Caco-2 (cell line): ENCODE data around the gene ARSA. TPM values are rescaled to one million over a fixed set of nuclear protein-coding genes. Genes with fewer than 3 reads are reported as not detected.

Experiments used
- BruUV-seq: library from RNA; stranded (reverse); fragments of 400-500 nt; replicated peaks from 2 replicates; lab custom pipeline; 2021; lab: Mats Ljungman, UMichigan
- CTCF ChIA-PET: fragments of 300-600 bp; sonication (Branson Sonifier 250); formaldehyde crosslinking; loops from one replicate; lab custom pipeline; 2022; ENCODE audit warnings: antibody characterized with exemption; lab: Charles Lee
- POLR2A ChIA-PET: fragments of 300-600 bp; sonication (Branson Sonifier 250); formaldehyde crosslinking; loops from one replicate; lab custom pipeline; 2022; ENCODE audit warnings: antibody characterized with exemption; lab: Charles Lee
- DNase-seq, 2 experiments: peaks; one replicate each; pipeline versions ENCODE4 v3.0.0 to v3.0.0-alpha.2; 2020 to 2022
- H3K27me3 ChIP-seq: replicated peaks from 2 replicates; pipeline ENCODE4 v1.6.0; 2011; ENCODE audit warnings: low read length; ENCODE audit not compliant: control insufficient read depth, insufficient read depth
- H3K36me3 ChIP-seq: 2 replicates; pipeline ENCODE4 v1.5.1; 2011; ENCODE audit warnings: low read length; ENCODE audit not compliant: control insufficient read depth, insufficient read depth
- H3K4me1 ChIP-seq: fragments of 250-450 bp; sonication (Bioruptor Pico); 2 replicates; pipeline ENCODE4 v1.5.1; 2020; ENCODE audit warnings: mild to moderate bottlenecking
- H3K4me3 ChIP-seq: 2 replicates; pipeline ENCODE4 v1.5.1; 2011; ENCODE audit warnings: low read depth, mild to moderate bottlenecking, control low read depth, low read length
- H3K9me3 ChIP-seq: fragments of 250-450 bp; sonication (Bioruptor Pico); 2 replicates; pipeline ENCODE4 v1.5.1; 2020; ENCODE audit warnings: mild to moderate bottlenecking, moderate library complexity
- H3K27ac Mint-ChIP-seq: one replicate; pipeline ENCODE4 v1.8.0; 2022; ENCODE audit warnings: mixed read lengths; ENCODE audit not compliant: unreplicated experiment
- H3K27me3 Mint-ChIP-seq: one replicate; pipeline ENCODE4 v1.8.0; 2022; ENCODE audit warnings: mixed read lengths; ENCODE audit not compliant: insufficient read depth, unreplicated experiment
- H3K36me3 Mint-ChIP-seq: one replicate; pipeline ENCODE4 v1.8.0; 2022; ENCODE audit warnings: mild to moderate bottlenecking, mixed read lengths; ENCODE audit not compliant: insufficient read depth, unreplicated experiment
- H3K4me1 Mint-ChIP-seq: one replicate; pipeline ENCODE4 v1.8.0; 2022; ENCODE audit warnings: low read depth, mixed read lengths; ENCODE audit not compliant: unreplicated experiment
- H3K4me3 Mint-ChIP-seq: one replicate; pipeline ENCODE4 v1.8.0; 2022; ENCODE audit warnings: mild to moderate bottlenecking, moderate library complexity, mixed read lengths; ENCODE audit not compliant: unreplicated experiment
- H3K9me3 Mint-ChIP-seq: one replicate; pipeline ENCODE4 v1.8.0; 2022; ENCODE audit warnings: mixed read lengths; ENCODE audit not compliant: unreplicated experiment
- intact Hi-C: fragments of 100-400 bp; cut with micrococcal nuclease; formaldehyde crosslinking; loops from one replicate; pipeline ENCODE4 v1.10.0; 2022; ENCODE audit not compliant: unreplicated experiment
- total RNA-seq: library from RNA; stranded (reverse); gene quantifications from 2 replicates; pipeline ENCODE4 v1.2.3, GENCODE V29; 2022
- TF ChIP-seq, protein P1 (sequence below), 2 experiments: fragments of 200-600 bp in 1 of 2; IDR thresholded peaks; 1 replicate in 1 of 2; 2 replicates in 1 of 2; pipeline versions ENCODE4 v1.5.1 to v1.8.0; 2011 to 2022; ENCODE audit warnings: antibody characterized with exemption in 1 of 2, control low read depth in 1 of 2, inconsistent platforms in 1 of 2, low read depth in 1 of 2, low read length in 1 of 2, mild to moderate bottlenecking in 1 of 2, moderate library complexity in 1 of 2; ENCODE audit not compliant: insufficient read depth in 1 of 2, severe bottlenecking in 1 of 2, unreplicated experiment in 1 of 2

The ARSA gene
- total RNA-seq, 1 experiment from 2014 or later, result 11.5 TPM

DNA sequence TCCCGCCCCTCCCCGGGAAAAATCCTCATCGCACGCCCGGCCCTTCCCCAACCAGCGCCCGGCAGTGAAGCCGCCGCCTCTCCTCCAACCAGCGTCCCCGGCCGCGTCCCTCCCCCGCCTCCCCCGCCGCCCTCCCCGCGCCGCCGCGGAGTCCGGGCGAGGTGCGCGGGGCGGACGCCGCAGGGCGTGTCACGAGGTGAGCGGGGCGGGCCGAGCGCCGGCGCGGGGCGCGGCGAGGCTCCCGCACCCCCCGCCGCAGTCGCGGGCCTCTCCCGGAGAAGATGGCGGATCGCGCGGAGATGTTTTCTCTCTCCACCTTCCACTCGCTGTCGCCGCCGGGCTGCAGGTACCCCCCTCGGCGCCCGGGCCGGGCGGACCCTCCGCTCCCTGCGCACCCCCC is 27.4 kb downstream of the ARSA start, which contains the start of gene MAPK8IP2:
Gene MAPK8IP2, plus strand, starts transcription at position 256 of the 400 bp plus-strand sequence. Its CDS starts 26 bp downstream, at position 282.
- no peaks in the 10 kb centered on the region for H3K36me3 ChIP-seq
- no peaks in the 10 kb centered on the region for H3K36me3 Mint-ChIP-seq
- intact Hi-C loops, result no loop called here
- peak within 1 kb of the TSS; percentile 74 for H3K4me3 Mint-ChIP-seq
- peaks cover 5% of the 10 kb centered on the region for H3K4me1 ChIP-seq
- H3K9me3 ChIP-seq, result no peaks in the 10 kb centered on the region
- DNase-seq, result peak; percentile 42 to 48
- H3K27me3 ChIP-seq, result no peaks in the 10 kb centered on the region
- TF ChIP-seq, protein P1, sequence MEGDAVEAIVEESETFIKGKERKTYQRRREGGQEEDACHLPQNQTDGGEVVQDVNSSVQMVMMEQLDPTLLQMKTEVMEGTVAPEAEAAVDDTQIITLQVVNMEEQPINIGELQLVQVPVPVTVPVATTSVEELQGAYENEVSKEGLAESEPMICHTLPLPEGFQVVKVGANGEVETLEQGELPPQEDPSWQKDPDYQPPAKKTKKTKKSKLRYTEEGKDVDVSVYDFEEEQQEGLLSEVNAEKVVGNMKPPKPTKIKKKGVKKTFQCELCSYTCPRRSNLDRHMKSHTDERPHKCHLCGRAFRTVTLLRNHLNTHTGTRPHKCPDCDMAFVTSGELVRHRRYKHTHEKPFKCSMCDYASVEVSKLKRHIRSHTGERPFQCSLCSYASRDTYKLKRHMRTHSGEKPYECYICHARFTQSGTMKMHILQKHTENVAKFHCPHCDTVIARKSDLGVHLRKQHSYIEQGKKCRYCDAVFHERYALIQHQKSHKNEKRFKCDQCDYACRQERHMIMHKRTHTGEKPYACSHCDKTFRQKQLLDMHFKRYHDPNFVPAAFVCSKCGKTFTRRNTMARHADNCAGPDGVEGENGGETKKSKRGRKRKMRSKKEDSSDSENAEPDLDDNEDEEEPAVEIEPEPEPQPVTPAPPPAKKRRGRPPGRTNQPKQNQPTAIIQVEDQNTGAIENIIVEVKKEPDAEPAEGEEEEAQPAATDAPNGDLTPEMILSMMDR (IDR thresholded peaks at IDR 0.05; ENCODE audit: insufficient read depth in 1 of 2, low read depth in 1 of 2, low read length in 1 of 2, severe bottlenecking in 1 of 2, unreplicated experiment in 1 of 2), result no peak
- ChIA-PET POLR2A (no interaction called here), CTCF (no interaction called here)
- no peaks in the 10 kb centered on the region for H3K9me3 Mint-ChIP-seq
- H3K4me1 Mint-ChIP-seq, result peaks cover 7% of the 10 kb centered on the region
- peaks cover 7% of the 10 kb centered on the region for H3K27me3 Mint-ChIP-seq
- no TSS peak for BruUV-seq
- peak within 1 kb of the TSS; percentile 34 for H3K4me3 ChIP-seq
- peak within 1 kb of the TSS; percentile 51 for H3K27ac Mint-ChIP-seq

DNA sequence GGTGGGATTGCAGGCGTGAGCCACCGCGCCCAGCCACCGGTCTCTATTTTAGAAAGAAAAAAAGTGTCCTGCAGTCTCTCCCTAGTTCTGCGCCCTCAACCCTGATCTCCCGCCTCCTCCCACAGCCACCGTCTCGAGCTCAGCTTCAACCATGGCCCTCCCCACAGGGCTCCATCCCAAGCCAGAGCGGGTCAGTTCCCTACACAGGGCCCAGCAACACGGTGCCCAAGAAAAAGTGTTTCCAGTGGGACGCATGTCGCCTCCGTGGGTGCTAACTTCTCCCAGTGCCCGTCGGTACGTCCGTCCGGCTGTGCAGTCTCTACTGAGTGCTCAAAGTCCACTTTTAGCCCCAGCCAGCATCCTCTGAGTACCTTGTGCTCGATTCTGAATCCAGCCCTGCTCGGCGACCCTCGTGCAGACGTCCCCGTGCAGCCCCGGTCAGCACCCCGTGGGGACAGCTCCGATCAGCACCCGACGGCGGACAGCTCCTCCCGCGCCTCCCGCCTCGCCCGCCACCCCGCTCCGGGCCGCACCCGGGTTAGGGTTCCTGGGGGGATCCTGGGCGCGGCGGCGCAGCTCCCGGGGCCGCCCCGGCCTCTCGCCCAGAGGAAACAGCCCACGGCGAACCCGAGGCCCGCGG is 28.0 kb downstream of the ARSA start:
- peak overlapping the region; percentile 74 for H3K4me3 Mint-ChIP-seq
- intact Hi-C loops, result no loop called here
- H3K27me3 Mint-ChIP-seq, result peaks cover 7% of the 10 kb centered on the region
- Histone ChIP-seq H3K4me1 (peaks cover 5% of the 10 kb centered on the region), H3K9me3 (no peaks in the 10 kb centered on the region), H3K27me3 (no peaks in the 10 kb centered on the region), H3K4me3 (peak overlapping the region; percentile 34), H3K36me3 (no peaks in the 10 kb centered on the region)
- ChIA-PET CTCF (interaction anchor here (0.6 kb wide), 1 partner anchor 160 kb away, joined by 4 read pairs; no protein-coding TSS in a partner anchor), POLR2A (no interaction called here)
- TF ChIP-seq, protein P1 (IDR thresholded peaks at IDR 0.05; ENCODE audit: insufficient read depth in 1 of 2, low read depth in 1 of 2, low read length in 1 of 2, severe bottlenecking in 1 of 2, unreplicated experiment in 1 of 2), result no peak
- no TSS peak for BruUV-seq
- H3K9me3 Mint-ChIP-seq, result no peaks in the 10 kb centered on the region
- no peaks in the 10 kb centered on the region for H3K36me3 Mint-ChIP-seq
- H3K27ac Mint-ChIP-seq, result peak overlapping the region; percentile 51
- peak; percentile 62 to 87 for DNase-seq
- H3K4me1 Mint-ChIP-seq, result peaks cover 7% of the 10 kb centered on the region

DNA sequence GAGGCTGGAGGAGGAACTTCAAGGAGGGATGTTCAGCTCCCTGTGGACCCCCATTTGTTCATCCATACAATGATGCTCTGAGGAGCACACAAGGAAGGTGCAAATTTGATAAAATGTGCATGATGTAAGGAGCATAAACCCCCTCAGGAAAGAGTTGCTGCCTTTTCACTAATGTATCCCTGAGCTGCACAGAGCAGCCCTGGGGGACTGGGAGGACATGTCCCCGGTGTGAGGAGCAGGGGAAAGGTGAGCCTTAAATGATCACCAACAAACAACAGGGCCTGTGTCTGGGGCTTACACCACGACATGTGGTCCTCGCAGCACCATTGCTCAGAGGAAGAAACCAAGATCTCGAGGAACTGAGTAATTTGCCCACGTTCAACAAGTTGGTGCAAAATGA is 30.9 kb downstream of the ARSA start:
- POLR2A ChIA-PET, result no interaction called here
- no peak overlapping the region for H3K4me3 Mint-ChIP-seq

More for the DNA sequence above, 30.9 kb downstream of the ARSA start:
- peaks cover 5% of the 10 kb centered on the region for H3K4me1 ChIP-seq
- Mint-ChIP-seq H3K27me3 (peaks cover 7% of the 10 kb centered on the region), H3K9me3 (no peaks in the 10 kb centered on the region), H3K27ac (no peak overlapping the region), H3K36me3 (no peaks in the 10 kb centered on the region), H3K4me1 (peaks cover 7% of the 10 kb centered on the region)
- no peak for DNase-seq
- CTCF ChIA-PET, result no interaction called here
- H3K4me3 ChIP-seq, result no peak overlapping the region
- BruUV-seq, result no TSS peak
- TF ChIP-seq, protein P1 (IDR thresholded peaks at IDR 0.05; ENCODE audit: insufficient read depth in 1 of 2, low read depth in 1 of 2, low read length in 1 of 2, severe bottlenecking in 1 of 2, unreplicated experiment in 1 of 2), result no peak
- H3K36me3 ChIP-seq, result no peaks in the 10 kb centered on the region
- intact Hi-C loops, result no loop called here
- H3K9me3 ChIP-seq, result no peaks in the 10 kb centered on the region
- H3K27me3 ChIP-seq, result no peaks in the 10 kb centered on the region
